ENCODE data around the gene ZNF280C. TPM values are rescaled to one million over a fixed set of nuclear protein-coding genes. Genes with fewer than 3 reads are reported as not detected.

ZNF280C gene
- total RNA-seq, 1 experiment from 2014 or later = 15.0 TPM

- TF ChIP-seq PRDM15 (CRISPR knock-in tag; IDR thresholded peaks at IDR 0.05) (no peak), GRHL2 (CRISPR knock-in tag; IDR thresholded peaks at IDR 0.05; ENCODE audit: insufficient replicate concordance, severe bottlenecking) (no peak), JUN (CRISPR knock-in tag; IDR thresholded peaks at IDR 0.05) (no peak), STAT6 (CRISPR knock-in tag; conservative IDR thresholded peaks at IDR 0.05; ENCODE audit: low read depth) (no peak), MYBL2 (CRISPR knock-in tag; IDR thresholded peaks at IDR 0.05) (no peak), PRRX2 (CRISPR knock-in tag; IDR thresholded peaks at IDR 0.05) (no peak)
Measured at GRCh38 chrX:130304587-130305368, 36.1 kb upstream of the ZNF280C start (continued).

- Mint-ChIP-seq H3K27me3 (ENCODE audit: low read depth) (no peaks in the 10 kb centered on the region; the same call in 1 of the 2 replicates), H3K27ac (no peak overlapping the region), H3K4me3 (no peak overlapping the region), H3K9me3 (peaks cover 5% of the 10 kb centered on the region), H3K36me3 (no peaks in the 10 kb centered on the region), H3K4me1 (no peaks in the 10 kb centered on the region)
- no peak for ATAC-seq
- POLR2A ChIA-PET = no interaction called here
- CTCF ChIA-PET = no interaction called here
- DNase-seq (ENCODE audit: low spot score) = no peak
- TF ChIP-seq AFF4 (CRISPR knock-in tag; IDR thresholded peaks at IDR 0.05; ENCODE audit: borderline replicate concordance) = no peak
- no peak for TF ChIP-seq KAT7 (CRISPR knock-in tag; IDR thresholded peaks at IDR 0.05; ENCODE audit: borderline replicate concordance)
- TF ChIP-seq GRHL2 (CRISPR knock-in tag; IDR thresholded peaks at IDR 0.05; ENCODE audit: insufficient replicate concordance, severe bottlenecking) = no peak
- no peak for TF ChIP-seq E2F1 (CRISPR knock-in tag; IDR thresholded peaks at IDR 0.05)
- TF ChIP-seq MAX (CRISPR knock-in tag; IDR thresholded peaks at IDR 0.05) = no peak
- TF ChIP-seq CTCF (IDR thresholded peaks at IDR 0.05) = no peak
- TF ChIP-seq AR (CRISPR knock-in tag; IDR thresholded peaks at IDR 0.05) = no peak
- no peak for TF ChIP-seq NR3C1 (CRISPR knock-in tag; conservative IDR thresholded peaks at IDR 0.05; ENCODE audit: low read depth)
- no peak for TF ChIP-seq FOXP4 (CRISPR knock-in tag; IDR thresholded peaks at IDR 0.05)
- no peak for TF ChIP-seq NFATC4 (CRISPR knock-in tag; IDR thresholded peaks at IDR 0.05)
- TF ChIP-seq TEAD4 (CRISPR knock-in tag; IDR thresholded peaks at IDR 0.05) = no peak
Measured at GRCh38 chrX:130301977-130302376, 33.3 kb upstream of the ZNF280C start.

All from WTC11 (cell line).